PFSK-1 (cell line): ENCODE results near the gene LDLRAD3.

Experiments used
- FOXP2 ChIP-seq: optimal IDR thresholded peaks from 2 replicates; pipeline ENCODE3; 2011; ENCODE audit warnings: borderline replicate concordance, control low read depth, inconsistent platforms; ENCODE audit not compliant: insufficient read depth; ENCODE audit errors: extremely low read length, extremely low read depth
- POLR2AphosphoS5 ChIP-seq: IDR thresholded peaks from 2 replicates; pipeline ENCODE4 v1.6.1; 2012; ENCODE audit warnings: low read depth, mild to moderate bottlenecking, control low read depth, low read length, moderate library complexity
- REST ChIP-seq, 2 experiments: IDR thresholded peaks; 2 replicates each; pipeline versions ENCODE4 v1.6.1 to v1.8.0; 2011 to 2012; ENCODE audit warnings: low read depth in 2 of 2, low read length in 2 of 2, control low read depth in 1 of 2, inconsistent platforms in 1 of 2, mild to moderate bottlenecking in 1 of 2, moderate library complexity in 1 of 2; ENCODE audit not compliant: insufficient read depth in 1 of 2
- SIN3A ChIP-seq: IDR thresholded peaks from 2 replicates; pipeline ENCODE4 v1.6.1; 2012; ENCODE audit warnings: mild to moderate bottlenecking, low read length, moderate library complexity, borderline replicate concordance; ENCODE audit not compliant: insufficient read depth
- TAF1 ChIP-seq: IDR thresholded peaks from 2 replicates; pipeline ENCODE4 v1.6.1; 2012; ENCODE audit warnings: low read length, control low read depth, borderline replicate concordance; ENCODE audit not compliant: insufficient read depth

The LDLRAD3 gene

GRCh38 chr11:36195496-36196354 lies 251.9 kb downstream of the LDLRAD3 start:
- TF ChIP-seq FOXP2 (no peak), TAF1 (no peak), POLR2AphosphoS5 (no peak), REST (IDR thresholded peaks at IDR 0.05; ENCODE audit: insufficient read depth in 1 of 2, low read depth in 2 of 2, low read length in 2 of 2) (no peak), SIN3A (no peak)

GRCh38 chr11:36196411-36196998 lies 252.6 kb downstream of the LDLRAD3 start:
- TF ChIP-seq REST (IDR thresholded peaks at IDR 0.05; ENCODE audit: insufficient read depth in 1 of 2, low read depth in 2 of 2, low read length in 2 of 2) (no peak), POLR2AphosphoS5 (no peak), TAF1 (no peak), FOXP2 (no peak), SIN3A (no peak)

GRCh38 chr11:36201411-36201810 lies 257.5 kb downstream of the LDLRAD3 start:
- TF ChIP-seq TAF1: no peak
- TF ChIP-seq REST (IDR thresholded peaks at IDR 0.05; ENCODE audit: insufficient read depth in 1 of 2, low read depth in 2 of 2, low read length in 2 of 2): no peak
- no peak for TF ChIP-seq SIN3A
- no peak for TF ChIP-seq FOXP2
- no peak for TF ChIP-seq POLR2AphosphoS5

- no peak for TF ChIP-seq TAF1
- no peak for TF ChIP-seq SIN3A
- no peak for TF ChIP-seq REST (IDR thresholded peaks at IDR 0.05; ENCODE audit: insufficient read depth in 1 of 2, low read depth in 2 of 2, low read length in 2 of 2)
- no peak for TF ChIP-seq POLR2AphosphoS5
- no peak for TF ChIP-seq FOXP2
Observed at GRCh38 chr11:36205536-36205935, 261.7 kb downstream of the LDLRAD3 start.
